Activated T-helper 1 cell treated with Interleukin-2 at 50 U/mL for 16 hours (primary cell): ENCODE results near the gene CACNA2D4.

ENCODE experiments used
- DNase-seq: peaks from one replicate; pipeline ENCODE4 v3.0.0-alpha.2; 2020; ENCODE audit warnings: low read depth

CACNA2D4 gene

DNA sequence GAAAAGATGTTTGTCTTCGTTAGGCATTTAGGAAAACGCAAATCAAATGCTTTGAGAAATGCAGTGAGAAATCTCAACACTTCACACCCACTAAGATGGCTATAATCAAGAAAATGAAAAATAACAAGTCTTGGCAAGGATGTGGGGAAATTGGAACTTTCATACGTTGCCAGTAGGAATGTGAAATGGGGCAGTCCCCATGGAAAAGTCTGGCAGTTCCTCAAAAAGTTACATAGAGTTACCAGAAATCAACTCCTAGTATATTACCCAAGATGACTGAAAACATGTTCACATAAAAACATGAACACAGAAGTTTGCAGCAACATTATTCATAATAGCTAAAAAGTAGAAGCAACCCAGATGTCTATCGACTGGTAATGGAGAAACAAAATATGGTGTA lies 139.5 kb downstream of the CACNA2D4 start:
- DNase-seq, result no peak

DNA sequence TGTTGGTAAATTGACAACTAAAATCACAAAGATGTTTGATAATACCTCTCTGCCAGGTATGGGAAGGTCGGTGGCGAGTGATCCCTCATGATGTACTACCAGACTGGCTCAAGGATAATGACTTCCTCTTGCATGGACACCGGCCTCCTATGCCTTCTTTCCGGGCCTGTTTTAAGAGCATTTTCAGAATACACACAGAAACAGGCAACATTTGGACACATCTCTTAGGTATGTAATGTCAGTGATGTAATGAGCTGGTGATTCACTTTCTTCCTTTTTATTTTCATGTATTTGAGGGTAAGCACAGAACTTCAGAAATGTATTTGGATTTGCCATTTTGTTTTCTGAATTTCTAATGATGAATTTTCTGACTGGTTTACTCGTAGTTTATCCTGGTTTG lies 140.7 kb downstream of the CACNA2D4 start:
- no peak for DNase-seq

DNA sequence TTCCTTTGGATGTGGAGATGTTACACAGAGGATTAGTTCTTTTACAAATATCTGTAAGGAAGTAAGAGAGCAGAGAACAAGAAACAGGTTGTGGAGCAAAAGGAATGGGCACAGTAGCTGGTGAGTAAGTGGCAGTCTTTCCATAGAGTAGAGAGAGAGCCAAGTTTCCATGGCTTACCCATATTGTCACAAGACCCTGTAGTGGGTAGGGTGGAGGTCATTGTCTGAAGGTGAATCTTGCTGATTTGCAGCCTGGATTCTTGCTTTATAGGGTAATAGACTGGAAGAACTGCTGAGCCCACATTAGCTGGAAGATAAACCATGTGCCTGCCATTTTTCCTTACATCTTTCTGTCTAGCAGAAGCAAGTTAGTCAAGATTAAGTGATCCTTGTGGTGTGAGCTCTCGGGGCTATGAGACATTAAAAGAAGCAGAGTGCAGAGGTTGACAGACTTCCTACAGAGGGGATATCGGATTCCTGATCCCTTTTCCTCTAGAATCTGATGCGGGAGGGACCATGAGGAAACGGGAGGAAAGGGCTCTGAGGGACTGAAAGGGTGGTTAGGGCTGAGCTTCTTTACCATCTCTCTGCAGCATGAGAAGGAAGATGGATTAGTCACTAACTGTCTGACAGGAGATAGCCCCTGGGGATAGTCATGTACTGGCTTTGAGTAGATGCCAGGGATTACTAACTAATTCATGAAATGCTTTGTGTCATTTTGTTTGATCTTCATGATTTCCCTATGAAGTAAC lies 142.1 kb downstream of the CACNA2D4 start:
- DNase-seq, result no peak

DNA sequence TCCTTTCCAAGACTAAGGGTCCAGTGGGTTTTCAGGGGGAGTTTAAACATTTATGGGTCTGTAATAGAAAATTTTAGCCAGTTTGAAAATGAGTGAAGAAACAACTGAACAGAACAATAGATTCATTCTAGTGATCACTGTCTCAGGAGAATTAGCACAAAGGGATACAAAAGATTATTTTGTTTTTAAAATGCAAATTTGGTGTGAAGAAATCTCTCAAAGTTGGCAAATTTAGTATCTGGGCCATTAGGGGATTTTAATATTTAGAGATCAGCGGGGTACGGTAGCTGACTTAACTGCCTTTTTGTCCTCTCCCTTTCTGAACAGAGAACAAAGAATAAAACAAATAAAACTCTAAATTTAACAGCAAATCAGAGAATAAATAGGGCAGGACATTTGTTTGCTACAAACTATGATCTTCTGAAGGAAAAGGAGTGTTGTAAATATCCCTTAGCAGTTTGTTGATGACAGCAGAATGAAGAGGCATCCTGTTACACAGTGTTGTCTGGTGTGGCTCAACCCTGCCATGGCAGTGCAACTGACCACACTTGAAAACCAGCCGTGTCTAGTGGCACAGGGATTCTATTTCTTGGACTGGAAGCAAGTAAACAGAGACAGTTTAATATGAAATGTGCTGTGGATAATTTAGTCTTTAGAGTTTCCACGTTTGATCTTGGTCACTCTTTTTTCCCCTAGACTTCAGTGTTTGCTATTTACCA lies 144.4 kb downstream of the CACNA2D4 start:
- DNase-seq, result no peak

DNA sequence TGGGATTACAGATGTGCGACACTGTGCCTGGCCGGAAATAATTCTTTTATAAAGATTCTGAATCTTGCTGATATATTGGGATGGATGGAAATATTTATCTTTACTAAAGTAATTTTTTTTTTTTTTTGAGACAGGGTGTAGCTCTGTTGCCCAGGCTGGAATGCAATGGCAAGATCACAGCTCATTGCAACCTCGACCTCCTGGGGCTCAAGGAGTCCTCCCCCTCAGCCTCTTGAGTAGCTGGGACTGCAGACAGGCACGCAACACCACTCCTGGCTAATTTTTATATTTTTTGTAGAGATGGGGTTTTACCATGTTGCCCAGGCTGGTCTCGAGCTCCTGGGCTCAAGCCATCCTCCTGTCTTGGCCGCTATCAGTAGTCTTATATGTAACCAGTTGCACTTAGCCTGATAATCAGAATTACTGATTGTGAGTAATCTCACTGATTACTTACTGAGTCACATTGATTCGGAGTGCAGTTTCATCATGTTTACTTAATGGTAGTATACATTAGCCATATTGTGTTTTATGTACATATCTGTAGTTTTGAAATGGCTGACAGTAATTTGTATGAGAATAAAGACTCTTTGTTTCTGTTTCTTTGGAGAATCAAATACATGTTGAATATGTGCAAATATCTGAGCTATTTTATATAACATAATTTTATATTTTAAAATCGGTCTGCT lies 148.5 kb downstream of the CACNA2D4 start:
- no peak for DNase-seq

DNA sequence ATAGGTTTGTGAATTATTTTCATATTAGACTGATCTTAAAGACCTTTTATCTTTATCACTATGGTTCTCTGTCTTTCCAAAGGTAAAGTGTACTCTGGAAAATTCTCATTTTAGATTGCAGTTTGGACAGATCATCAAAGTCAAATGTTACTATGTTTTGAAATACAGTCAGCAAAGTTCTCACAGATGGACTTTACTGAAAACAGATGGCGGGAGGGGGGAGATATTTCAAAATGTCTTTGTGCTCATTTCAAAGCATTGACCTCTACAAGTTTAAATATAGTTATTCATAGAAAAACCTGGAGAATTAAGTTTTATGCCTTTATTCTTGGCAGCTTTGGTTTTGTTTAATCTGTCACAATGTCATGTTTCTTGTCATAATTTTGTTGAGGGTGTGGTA lies 149.8 kb downstream of the CACNA2D4 start:
- DNase-seq, result no peak

DNA sequence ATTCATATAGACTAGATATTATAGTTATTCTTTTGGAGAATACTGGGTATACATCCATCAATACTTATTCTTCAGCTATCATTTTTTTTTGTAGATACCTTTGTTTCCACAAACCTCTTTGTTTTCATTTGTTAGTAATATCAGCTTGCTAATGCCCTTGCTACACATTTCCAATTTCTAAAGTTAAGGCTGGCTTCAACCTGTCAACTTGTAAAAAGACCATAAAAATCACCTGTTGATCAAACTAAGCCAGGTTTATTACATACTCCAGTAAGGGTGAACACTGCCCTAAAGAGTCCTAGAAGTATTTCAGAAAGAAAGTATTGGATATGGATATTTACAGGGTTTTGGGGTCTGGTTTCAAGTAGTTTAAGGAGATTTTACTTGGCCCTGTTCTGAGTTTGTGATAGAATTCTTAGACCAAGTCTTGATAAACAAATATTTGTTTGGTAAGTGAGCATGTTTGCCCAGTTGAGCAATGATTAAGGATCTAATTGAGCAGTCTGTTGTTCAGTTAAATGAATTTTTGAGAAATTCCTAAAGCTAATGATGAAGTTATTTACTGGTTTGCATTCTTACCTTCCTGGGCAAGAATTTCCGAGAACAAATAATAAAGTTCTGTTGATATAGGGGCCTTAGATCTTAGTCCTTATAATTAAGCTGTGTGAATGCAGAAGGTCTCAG lies 150.9 kb downstream of the CACNA2D4 start:
- no peak for DNase-seq

DNA sequence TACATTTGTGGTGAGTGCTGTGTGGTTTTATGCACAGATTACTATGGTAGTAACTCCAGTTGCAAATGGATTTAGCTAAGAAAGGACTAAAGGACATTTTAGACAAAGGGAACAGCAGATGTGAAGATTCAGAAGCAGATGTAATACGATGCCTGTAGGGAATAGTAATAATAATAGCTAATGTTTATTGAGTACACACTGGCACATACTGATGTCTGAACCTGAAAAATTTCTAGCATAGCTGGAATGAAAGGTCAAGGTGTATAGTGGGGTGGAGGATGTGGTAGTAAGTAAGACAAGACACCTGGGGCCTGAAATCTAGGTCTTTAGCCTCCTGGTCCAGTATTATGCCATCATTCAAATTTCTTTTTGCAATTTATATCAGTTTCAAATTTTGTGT lies 152.3 kb downstream of the CACNA2D4 start:
- DNase-seq, result no peak

DNA sequence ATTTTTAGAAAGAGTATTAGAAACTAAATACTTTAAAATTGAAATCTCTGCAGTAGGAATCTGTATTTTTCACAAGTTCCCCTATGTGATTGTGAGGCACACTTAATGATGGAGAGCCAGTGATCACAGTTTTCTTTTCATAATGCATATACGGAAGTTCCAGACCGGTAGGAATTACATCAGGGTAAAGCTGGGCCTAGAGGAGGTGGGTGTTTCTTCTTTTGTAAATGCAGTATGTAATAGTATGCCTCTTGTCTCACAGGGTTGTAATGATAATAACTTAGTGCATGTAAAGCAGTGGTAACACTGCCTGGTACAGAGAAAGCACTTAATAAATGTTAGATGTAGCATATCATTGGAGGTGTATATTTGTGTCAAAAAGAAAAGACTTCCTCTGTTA lies 155.3 kb downstream of the CACNA2D4 start:
- no peak for DNase-seq

DNA sequence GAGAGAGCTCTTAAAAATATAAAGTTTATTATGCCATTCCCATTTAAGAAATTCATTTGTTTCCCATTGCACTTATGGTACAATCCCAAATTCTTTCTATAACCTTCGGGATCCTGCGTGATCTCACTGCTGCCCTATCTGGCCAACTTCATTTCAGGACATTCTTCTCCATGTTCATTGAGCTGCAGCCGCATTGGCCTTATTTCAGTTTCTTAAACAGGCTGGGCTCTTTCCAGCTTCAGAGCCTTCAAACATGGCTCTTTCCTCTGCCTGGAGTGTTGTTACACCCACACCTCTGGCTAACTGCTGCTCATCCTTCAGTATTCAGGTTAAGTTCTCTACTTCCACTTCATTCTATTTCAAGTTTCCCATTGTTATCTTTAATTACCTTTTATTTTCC lies 156.6 kb downstream of the CACNA2D4 start:
- no peak for DNase-seq

DNA sequence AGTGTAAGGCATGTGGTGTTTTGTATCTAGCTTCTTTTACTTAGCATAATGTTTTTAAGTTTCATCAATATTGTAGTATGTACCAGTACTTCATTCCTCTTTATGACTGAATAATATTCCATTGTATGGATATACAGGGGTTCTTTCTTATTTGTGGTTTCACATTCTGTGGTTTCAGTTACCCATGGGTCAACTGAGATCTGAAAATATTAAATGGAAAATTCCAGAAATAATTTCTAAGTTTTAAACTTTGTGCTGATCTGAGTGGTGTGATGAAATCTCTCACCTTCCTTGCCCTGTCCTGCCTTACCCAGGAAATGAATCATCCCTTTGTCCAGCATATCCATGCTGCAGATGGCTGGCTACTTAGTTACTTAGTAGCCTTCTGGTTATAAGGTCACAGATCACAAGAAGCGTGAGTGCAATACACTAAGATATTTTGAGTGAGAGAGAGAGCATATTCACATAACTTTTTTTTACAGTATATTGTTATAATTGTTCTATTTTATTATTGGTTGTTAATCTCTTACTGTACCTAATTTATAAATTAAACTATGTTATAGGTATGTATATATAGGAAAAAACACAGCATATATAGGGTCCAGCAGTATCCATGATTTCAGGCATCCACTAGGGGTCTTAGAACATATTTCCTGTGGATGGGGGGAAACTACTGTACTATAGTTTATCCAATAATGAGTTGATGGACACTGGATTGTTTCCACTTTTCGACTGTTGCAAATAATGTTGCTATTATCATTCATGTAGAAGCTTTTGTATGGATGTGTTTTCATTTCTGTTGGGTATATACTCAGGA lies 157.7 kb downstream of the CACNA2D4 start:
- no peak for DNase-seq

DNA sequence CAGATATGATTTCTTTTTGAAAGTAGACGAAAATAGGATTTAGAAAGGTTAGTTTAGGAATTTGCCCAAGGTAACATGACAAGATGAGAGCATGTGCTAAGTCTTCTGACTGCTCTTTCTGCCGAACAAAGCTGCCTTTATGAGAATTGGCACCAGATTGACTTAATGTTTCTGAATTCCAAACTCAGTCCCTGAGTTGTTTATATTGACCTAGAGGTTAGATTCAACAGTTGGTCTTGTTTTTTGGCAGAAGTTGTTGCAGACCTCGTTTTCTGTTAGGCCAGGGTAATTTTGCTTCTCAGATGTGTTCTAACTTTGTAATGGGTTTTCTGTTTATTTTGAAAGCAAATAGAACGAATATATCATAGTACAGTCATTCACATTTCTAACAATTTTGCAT lies 159.6 kb downstream of the CACNA2D4 start:
- DNase-seq, result no peak

DNA sequence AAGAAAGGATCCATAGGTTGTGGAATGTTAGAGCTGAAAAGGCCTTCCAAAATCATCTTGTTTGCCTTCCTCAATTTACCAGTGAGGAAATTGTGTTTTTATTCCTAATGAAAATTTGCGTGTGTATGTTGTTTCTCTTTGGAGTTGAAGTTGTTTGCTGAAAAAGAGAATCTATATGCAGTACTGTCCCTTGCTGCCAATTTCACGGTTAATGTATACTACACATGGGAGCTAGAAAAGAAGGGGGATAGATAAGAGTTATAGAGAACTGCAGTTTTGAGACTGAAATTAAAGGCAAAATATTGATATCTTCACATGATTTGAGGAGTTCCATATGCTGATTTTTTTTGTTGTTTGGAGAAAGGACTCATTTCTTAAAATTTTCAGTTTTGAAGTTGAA lies 160.1 kb downstream of the CACNA2D4 start:
- DNase-seq, result no peak

DNA sequence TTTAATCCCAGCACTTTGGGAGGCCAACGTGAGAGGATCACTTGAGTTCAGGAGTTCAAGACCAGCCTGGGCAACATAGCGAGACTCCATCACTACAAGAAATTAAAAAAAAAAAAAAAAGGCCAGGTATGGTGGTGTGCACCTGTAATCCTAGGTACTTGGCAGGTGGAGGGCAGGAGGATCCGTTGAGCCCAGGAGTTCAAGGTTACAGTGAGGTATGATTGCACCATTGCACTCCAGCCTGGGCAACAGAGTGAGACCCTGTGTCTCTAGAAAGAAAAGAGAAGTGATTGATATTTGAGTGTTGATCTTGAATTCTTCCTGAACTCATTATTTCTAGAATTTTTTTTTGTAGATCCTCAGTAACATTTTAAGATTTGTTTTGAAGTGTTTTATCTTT lies 168.2 kb downstream of the CACNA2D4 start:
- no peak for DNase-seq

DNA sequence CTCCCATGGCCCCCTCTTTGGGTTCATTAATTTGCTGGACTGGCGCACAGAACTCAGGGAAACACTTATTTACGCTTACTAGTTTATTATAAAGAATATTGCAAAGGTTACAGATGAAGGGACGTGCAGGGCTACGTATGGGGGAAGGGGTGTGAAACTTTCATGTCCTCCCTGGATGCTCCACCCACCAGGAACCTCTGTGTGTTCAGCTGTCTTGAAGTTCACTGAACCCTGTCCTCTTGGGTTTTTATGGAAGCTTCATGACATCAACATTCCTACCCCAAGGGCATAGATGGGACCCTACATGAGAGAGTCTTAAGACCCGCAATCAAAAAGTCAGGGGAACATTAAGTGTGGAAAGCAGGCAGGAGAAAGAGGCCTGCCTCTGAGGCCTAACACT lies 169.4 kb downstream of the CACNA2D4 start:
- DNase-seq, result no peak

DNA sequence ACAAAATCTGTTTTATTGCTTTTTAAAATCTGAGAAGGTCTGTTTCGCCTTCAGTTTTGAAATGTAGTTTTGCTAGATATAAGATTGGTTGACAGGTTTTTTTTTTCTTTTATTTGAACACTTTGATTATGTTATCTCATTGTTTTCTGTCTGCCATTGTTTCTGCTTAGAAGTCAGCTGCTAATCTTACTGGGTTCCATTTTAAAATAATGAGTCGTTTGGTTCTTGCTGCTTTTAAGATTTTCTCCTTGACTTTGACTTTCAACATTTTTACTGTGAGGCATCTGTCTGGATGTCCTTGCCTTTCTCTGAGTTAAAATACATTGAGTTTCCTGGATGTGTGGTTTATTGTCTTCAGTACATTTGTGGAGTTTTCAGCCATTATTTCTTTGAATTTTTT lies 170.8 kb downstream of the CACNA2D4 start:
- DNase-seq, result no peak

DNA sequence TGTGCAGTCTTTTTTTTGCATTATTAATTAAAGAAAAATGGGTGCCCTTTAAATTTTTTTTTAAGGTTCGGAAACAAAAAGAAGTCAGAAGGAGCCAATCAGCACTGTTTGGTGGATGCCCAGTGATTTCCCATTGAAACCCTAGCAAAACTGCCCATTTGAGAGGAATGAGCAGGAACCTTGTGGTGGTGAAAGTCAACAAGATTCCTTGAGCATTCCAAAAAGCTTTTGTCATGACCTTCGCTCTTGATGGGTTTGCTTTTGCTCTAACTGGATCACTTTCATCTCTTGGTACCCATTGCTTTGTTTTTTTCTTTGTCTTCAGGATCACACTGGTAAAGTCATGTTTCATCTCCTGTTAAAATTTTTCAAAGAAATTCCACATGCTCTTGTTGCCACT lies 173.5 kb downstream of the CACNA2D4 start:
- no peak for DNase-seq
